Ovary (tissue), 3 donors: ENCODE data around the gene SETDB2.

Experiments
- EP300 ChIP-seq: sonication (generic); formaldehyde crosslinking; IDR thresholded peaks from one replicate; pipeline ENCODE4 v1.6.1; 2017; ENCODE audit warnings: antibody characterized with exemption
- POLR2A ChIP-seq: fragments of 450-650 bp; IDR thresholded peaks from one replicate; pipeline ENCODE4 v1.6.1; 2017; ENCODE audit warnings: antibody characterized with exemption, mild to moderate bottlenecking, moderate library complexity
- TF ChIP-seq, protein P1 (sequence below), 3 donors: fragments of 450-650 bp in 2 of 3; fragments of 200-600 bp in 1 of 3; IDR thresholded peaks; one replicate each; pipeline versions ENCODE4 v1.5.1 to v1.8.0; 2016 to 2022; ENCODE audit warnings: antibody characterized with exemption in 3 of 3, mild to moderate bottlenecking in 1 of 3
- donor health status: DM: no; HTN: no; CAD: no.

DNA sequence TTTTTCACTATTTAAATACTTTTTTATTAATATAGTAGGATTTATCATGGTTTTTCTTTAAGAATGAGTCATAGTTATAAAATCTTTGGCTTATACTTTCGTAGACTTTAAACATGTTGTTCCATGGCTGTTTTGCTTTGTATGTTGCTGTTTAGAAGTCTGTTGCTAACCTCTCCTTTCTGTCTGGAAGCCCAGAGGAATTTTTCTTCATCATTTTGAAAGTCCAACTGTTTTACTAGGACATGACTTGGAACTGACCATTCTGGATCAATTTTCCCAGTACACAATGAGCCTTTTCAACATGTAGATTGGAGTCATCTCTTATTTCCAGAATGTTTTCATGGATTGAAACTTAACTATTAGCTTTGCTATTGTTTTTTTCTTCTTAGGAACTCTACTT, 8.1 kb upstream of the SETDB2 start:
- TF ChIP-seq, protein P1, sequence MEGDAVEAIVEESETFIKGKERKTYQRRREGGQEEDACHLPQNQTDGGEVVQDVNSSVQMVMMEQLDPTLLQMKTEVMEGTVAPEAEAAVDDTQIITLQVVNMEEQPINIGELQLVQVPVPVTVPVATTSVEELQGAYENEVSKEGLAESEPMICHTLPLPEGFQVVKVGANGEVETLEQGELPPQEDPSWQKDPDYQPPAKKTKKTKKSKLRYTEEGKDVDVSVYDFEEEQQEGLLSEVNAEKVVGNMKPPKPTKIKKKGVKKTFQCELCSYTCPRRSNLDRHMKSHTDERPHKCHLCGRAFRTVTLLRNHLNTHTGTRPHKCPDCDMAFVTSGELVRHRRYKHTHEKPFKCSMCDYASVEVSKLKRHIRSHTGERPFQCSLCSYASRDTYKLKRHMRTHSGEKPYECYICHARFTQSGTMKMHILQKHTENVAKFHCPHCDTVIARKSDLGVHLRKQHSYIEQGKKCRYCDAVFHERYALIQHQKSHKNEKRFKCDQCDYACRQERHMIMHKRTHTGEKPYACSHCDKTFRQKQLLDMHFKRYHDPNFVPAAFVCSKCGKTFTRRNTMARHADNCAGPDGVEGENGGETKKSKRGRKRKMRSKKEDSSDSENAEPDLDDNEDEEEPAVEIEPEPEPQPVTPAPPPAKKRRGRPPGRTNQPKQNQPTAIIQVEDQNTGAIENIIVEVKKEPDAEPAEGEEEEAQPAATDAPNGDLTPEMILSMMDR (IDR thresholded peaks at IDR 0.05), result no peak
- TF ChIP-seq POLR2A (no peak), EP300 (no peak)
